GM18951 (cell line): ENCODE measurements around the gene RANBP17.

Experiments
- POLR2A ChIP-seq: IDR thresholded peaks from 4 replicates; pipeline ENCODE4 v1.6.1; 2011; ENCODE audit warnings: mild to moderate bottlenecking; ENCODE audit not compliant: insufficient read length, insufficient read depth; ENCODE audit errors: extremely low read depth
- in situ Hi-C: fragments of 300-500 bp; cut with MboI; formaldehyde crosslinking; loops from one replicate; pipeline ENCODE4 v1.12.0; 2022; ENCODE audit warnings: low sequenced_read_pairs, mixed read lengths, inconsistent platforms; ENCODE audit not compliant: unreplicated experiment

The RANBP17 gene

DNA sequence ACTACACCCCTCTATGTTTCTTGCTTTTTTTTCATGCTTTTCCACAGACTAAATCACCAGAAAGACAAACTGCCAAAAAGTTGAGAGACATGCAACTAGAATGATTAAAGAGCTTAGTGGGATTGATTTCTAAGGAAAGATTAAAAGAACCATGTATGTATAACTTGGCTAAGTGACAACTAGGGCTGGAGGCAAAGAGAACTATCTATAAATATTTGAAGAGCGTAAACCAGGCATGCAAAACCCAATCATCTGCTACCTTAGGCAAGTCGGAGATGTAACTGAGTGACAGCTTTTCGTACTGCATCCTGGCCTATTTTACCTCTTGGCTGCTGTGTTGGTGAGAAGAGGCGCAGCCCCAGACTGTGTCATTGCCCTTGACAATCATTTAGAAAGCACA lies 326.2 kb downstream of the RANBP17 start:
- in situ Hi-C loops: no loop called here
- no peak for TF ChIP-seq POLR2A

- in situ Hi-C loops: no loop called here
- no peak for TF ChIP-seq POLR2A
Measured at GRCh38 chr5:171189442-171189841, 327.6 kb downstream of the RANBP17 start.

GRCh38 chr5:171192111-171192510 lies 330.3 kb downstream of the RANBP17 start:
- TF ChIP-seq POLR2A: no peak
- in situ Hi-C loops: no loop called here

GRCh38 chr5:171201310-171201709 lies 339.5 kb downstream of the RANBP17 start:
- no peak for TF ChIP-seq POLR2A
- in situ Hi-C loops: no loop called here

DNA sequence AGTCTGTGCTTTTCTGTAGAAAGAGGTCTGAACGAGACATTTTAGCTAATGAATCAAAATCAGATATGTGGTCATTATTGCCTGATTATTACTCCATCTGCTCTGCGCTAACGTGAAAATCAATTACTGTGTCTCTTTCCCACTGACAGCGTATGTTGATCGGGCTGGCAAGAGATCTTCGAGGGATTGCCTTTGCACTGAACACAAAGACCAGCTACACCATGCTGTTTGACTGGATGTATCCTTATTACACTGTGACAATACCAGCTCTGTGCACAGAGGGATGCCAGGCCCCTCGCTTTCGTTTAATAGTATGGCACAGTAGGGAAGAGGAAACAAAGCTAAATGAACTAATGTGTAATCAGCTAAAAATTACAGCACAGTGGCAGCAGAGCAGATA lies 343.6 kb downstream of the RANBP17 start:
- in situ Hi-C loops: no loop called here
- no peak for TF ChIP-seq POLR2A

DNA sequence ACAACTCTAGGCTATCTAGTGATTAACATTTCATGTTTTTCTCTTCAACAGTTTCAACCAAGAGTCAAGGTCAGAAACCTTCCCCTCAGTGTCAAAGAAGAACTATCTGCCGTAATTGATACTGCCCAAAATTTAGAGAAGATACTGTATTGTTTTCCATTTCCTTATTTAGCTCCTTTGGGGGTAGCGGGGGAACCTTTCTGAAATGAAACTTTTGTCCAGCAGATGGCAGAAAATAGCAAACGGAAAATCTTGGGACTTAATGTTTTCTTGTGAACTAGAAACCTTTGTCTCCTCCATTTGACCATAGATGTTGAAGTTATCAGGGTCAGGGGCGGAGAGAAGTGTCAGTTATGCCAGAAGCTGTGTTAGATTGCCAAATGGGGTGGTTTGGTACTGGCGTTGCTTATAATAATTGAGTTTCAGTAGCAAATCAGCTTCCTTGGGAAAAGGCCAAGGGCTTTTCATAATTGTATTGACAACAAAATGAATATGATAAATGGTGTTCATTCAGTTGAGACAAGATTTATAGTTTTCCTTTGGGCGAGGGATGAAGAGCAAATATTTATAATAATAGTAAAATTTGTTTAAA lies 345.5 kb downstream of the RANBP17 start:
- TF ChIP-seq POLR2A: no peak
- in situ Hi-C loops: no loop called here

- no peak for TF ChIP-seq POLR2A
- in situ Hi-C loops: no loop called here
Measured at GRCh38 chr5:171221916-171222315, 360.1 kb downstream of the RANBP17 start.

GRCh38 chr5:171223927-171224326 lies 362.1 kb downstream of the RANBP17 start:
- TF ChIP-seq POLR2A: no peak
- in situ Hi-C loops: no loop called here

GRCh38 chr5:171226096-171226754 lies 364.4 kb downstream of the RANBP17 start:
- in situ Hi-C loops: no loop called here
- TF ChIP-seq POLR2A: no peak

GRCh38 chr5:171226864-171227263 lies 365.0 kb downstream of the RANBP17 start:
- in situ Hi-C loops: no loop called here
- no peak for TF ChIP-seq POLR2A

DNA sequence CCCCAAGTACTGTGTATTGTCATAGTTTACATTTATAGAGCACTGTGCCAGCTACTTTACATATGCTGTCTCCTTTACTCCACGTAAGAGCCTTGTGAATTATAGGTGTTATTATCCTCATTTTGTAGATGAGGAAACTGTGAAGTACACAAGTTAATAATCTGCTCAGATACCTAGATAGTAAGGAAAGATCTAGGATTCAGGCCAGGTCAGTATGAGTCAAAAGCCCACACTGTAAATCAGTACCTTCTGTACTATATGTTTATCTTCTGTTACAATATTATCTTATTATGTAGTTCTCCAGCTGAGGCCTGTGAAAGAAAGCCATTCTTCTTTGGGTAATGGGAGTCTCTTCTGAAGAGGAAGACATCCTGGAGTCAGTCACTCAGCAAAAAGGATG lies 374.8 kb downstream of the RANBP17 start:
- TF ChIP-seq POLR2A: no peak
- in situ Hi-C loops: no loop called here

DNA sequence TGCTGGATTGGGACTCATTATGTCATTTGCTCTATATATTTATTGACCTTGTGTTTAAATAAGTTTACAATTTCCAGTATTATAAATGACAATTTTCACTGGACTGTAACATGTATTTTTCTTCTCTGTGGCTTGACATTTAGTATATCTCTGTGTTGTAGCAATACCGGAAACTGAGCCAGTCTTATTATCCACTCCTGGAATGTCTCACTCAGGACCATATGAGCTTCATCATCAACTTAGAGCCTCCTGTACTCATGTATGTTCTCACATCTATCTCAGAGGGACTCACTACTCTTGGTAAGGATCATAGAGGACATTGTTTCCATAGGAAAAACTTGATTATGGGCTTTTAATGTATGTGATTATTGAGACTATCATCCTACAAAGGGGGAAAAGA lies 380.7 kb downstream of the RANBP17 start:
- no peak for TF ChIP-seq POLR2A
- in situ Hi-C loops: no loop called here

- no peak for TF ChIP-seq POLR2A
- in situ Hi-C loops: no loop called here
Measured at GRCh38 chr5:171246231-171246630, 384.4 kb downstream of the RANBP17 start.

DNA sequence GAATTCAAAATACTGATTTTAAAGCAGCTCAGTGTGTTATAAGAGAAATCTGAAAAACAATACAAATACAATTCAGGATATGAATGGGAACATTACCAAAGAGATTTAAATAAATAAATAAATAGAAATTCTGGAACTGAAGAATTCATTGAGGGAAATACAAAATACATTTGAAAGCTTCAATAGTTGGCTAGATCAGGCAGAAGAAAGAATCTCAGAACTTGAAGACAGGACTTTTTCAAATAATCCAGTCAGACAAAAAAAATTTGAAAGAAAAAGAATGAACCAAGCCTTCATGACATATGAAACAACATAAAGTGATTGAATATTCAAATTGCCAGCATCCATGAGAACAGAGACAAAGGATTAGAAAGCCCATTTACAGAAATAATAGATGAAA lies 387.6 kb downstream of the RANBP17 start:
- no peak for TF ChIP-seq POLR2A
- in situ Hi-C loops: no loop called here
